ENCODE data around the gene ITPR2.

ITPR2 gene

DNA sequence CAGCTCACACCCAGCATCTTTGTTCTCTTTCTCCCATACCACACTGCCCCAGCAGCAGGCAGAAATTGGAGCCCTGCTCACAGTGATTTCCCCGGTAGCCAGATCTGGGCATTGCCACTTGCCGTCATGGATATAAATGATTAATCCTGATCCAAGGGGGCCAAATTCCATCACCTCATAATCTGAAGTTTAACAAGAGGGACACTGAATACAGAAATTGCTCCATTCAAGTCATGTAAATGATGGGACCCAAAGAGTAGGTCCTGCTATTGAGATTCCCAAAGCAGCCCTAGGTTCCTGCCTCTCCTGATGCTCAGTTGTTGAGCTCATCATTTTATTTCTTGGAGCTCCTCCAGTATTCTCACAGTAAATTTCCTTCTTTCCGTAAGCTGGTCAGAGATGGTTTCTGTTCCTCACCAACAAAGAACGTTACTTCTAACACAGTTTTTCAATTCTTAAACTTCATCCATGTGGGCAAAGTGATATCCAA, 11.7 kb downstream of the ITPR2 start:
- peak; percentile 85 for FAIRE-seq
- DNase-seq (ENCODE audit: insufficient read length, low spot score): no peak
- no peak for TF ChIP-seq POLR2A (IDR thresholded peaks at IDR 0.05; ENCODE audit: low read depth, low read length)

DNA sequence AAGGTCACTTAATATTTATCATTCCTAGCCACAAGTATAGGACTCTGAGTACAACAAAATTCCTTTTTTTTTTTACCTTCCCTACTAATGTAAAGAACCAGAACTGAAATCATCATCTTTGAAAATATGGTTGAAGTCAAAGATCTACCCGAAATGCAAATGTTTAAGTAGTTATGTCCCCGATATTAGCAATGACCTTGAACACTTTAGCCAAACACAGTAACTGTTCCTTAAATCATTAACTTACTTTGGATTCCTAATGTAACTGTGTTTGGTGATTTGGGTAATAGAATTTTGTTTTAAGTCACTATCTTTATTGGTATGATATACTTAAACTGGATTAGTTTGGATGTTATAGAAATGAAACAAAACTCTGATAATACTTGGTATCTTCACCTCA, 14.4 kb downstream of the ITPR2 start:
- peak; percentile 72 for FAIRE-seq
- no peak for TF ChIP-seq POLR2A (IDR thresholded peaks at IDR 0.05; ENCODE audit: low read depth, low read length)
- DNase-seq (ENCODE audit: insufficient read length, low spot score): no peak

DNA sequence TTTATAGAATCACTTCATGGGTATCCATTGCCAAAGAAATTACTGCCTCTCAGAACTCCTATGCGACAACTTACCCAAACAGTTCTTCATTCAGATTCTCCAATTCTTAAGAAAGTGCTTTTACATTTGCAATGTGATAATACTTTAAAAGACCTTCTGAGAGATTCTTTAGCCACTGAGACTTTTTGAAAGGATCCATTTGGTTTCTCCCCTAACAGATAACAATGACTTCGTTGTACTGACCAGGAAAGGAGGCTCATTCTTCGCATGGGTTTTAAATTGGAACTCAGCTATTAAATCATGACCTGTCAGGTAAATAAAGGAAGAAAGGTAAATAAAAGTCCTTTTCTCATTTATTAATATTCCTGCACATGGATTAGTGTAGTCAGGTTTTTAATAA, 14.8 kb downstream of the ITPR2 start:
- DNase-seq (ENCODE audit: insufficient read length, low spot score): no peak
- TF ChIP-seq POLR2A (IDR thresholded peaks at IDR 0.05; ENCODE audit: low read depth, low read length): no peak

DNA sequence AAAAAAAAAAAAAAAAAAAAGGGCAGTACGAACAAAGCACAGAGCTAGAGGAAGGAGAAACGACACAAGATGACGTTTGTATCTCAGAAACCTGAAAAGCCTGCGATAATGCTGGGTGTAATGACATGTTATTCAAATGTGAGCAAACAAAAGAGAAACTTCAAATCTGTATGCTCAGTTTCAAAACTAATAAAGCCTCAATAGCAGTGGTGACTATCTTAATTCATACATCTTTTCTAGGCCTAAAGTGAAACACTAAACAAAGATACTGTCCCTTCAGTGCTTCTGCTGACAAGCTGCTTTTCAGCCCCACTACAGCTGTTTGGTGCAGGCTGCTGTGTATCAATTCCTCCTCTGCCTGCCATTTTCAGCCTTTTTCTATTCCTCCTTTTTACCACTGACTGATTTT, 15.8 kb downstream of the ITPR2 start:
- DNase-seq (ENCODE audit: insufficient read length, low spot score) (no peak), FAIRE-seq (no peak)
- no peak for TF ChIP-seq POLR2A (IDR thresholded peaks at IDR 0.05; ENCODE audit: low read depth, low read length)

More for the DNA sequence above, 14.8 kb downstream of the ITPR2 start:
- FAIRE-seq: no peak

DNA sequence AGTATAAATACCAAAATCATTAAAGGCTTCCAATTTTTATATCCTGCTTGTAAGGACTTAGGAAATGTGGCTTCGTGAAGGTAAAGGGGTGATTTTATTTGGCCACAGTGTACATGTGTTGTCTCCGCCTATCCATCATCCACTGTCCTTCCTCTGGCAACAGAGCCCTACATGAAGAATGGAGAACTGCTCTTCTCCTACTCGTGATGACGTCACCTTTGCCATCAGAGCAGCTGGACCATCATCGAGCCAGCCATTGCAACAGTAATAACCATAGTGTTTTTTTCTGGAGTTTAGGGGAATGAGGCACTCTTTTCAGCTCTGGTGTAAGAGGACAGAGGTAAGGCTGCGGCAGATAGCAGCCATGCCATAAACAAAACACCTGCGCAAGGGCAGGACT, 19.2 kb downstream of the ITPR2 start:
- TF ChIP-seq POLR2A (IDR thresholded peaks at IDR 0.05; ENCODE audit: low read depth, low read length): no peak
- DNase-seq (ENCODE audit: insufficient read length, low spot score): no peak
- no peak for FAIRE-seq

DNA sequence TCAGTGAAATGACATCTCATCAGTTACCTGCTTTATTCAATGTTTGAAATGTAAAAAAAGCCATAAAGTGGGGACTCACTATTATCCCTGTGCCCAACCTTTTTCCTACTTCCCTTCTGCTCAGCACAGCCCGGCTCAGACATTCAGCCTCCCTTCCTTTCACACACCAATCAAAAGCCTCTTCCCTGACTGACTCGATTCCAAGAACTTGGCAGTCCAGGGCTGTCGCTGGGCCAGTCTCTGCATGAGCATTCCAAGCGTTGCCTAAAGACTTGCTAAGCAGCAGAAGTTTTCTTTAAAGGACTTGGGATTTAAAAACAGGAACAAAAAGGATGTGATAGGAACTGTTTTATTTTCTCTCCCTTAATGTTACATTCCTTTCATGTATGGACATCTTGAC, 22.7 kb downstream of the ITPR2 start:
- TF ChIP-seq POLR2A (IDR thresholded peaks at IDR 0.05; ENCODE audit: low read depth, low read length): no peak
- DNase-seq (ENCODE audit: insufficient read length, low spot score): no peak
- FAIRE-seq: peak; percentile 70

DNA sequence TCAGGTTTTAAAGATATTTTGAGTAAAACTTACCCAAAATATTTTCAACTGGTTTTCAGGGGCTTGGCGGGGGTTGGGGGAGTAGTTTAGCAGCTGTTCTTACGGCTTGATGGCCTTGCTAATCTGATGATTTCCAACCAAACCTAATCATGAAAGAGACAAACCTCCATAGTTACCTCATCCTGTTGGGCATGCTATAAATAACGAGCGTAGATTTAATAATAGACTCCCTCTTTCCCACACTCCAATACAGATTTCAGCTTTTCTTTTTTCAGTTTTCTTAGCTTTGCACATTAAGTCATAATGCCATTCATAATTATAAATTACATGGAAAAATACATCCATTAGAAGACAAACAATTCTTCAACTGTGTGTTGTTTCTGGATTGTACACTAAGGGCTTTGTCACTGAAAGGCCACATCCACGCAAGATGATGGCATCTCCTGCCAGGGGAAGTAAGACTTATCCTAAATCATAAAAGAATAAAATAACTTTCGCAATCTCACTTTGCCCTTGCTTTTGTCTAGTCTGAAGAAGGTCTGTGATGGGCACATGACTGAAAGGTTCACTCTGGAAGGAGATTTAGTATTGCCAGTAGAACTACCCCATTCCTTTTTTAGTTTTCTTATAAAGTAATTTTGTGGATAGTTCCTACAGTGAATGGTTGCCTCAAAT, 23.2 kb downstream of the ITPR2 start:
- DNase-seq (ENCODE audit: insufficient read length, low spot score) (no peak), FAIRE-seq (no peak)
- no peak for TF ChIP-seq POLR2A (IDR thresholded peaks at IDR 0.05; ENCODE audit: low read depth, low read length)

DNA sequence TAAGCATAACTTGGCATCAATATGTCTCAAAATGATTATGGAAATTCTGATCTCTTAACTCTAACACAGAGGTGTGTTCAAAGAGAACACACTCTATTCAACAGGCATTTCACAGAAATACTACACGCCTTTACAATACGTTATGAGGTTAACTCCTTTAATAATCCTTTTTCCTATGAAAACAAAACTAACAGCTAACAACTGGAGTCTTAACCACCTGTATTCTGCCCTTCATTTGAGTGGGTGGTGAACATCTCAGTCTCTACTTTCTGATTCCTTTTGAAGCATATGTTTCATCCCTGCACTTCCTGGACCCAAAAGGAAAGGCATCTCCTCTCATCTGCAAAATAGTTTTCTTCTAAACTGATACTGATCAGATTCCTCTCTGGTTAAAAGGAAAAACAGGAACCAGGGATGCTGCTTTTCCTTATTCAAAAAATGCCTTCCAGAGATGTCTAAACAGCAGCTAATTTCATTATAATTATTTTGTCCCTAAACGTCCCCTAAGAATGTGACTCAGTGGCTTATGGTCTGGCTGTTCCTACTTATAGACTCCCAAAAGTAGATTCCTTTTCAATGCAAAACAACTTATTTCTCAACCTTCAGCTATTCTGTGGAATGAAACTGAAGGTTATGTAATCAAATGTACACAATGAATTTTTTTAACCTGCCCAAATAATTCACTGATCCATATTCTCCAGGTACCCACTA, 24.1 kb downstream of the ITPR2 start:
- no peak for FAIRE-seq
- no peak for DNase-seq (ENCODE audit: insufficient read length, low spot score)
- TF ChIP-seq POLR2A (IDR thresholded peaks at IDR 0.05; ENCODE audit: low read depth, low read length): no peak

DNA sequence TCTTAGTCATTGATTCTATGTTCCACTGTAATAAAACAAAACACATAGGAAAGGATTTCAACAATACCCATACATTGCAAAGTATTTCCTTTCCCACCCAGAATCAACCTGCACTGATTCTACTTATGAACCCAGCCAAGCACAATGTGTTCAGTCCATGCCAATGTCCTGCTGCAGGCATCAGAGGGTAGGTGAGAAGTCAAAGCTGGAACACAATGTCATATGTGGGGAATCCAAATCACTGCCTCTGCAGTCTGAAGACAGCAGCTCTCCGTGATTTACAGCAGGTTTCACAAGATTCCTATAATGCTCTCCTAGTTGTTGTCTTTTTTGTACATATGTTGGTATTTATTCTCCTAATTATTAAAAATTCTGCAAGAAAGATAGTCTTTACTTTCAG, 25.7 kb downstream of the ITPR2 start:
- no peak for TF ChIP-seq POLR2A (IDR thresholded peaks at IDR 0.05; ENCODE audit: low read depth, low read length)
- no peak for FAIRE-seq
- DNase-seq (ENCODE audit: insufficient read length, low spot score): no peak

DNA sequence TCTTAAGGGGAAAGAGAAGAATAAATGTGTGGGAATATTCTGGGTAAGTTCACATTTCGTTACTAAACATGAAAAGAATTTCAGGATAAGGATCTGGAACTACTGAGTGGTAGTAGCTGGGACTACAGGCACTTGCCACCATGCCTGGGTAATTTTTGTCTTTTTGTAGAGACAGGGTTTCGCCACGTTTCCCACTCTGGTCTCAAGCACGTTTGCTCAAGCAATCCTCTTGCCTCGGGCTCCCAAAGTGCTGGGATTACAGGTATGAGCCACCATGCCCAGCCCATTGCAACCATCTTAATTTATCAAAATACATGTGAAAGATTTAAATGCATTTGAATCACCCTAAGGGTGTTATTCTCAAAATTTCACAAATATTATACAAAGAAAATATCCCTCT, 26.4 kb downstream of the ITPR2 start:
- DNase-seq (ENCODE audit: insufficient read length, low spot score): no peak
- FAIRE-seq: no peak
- TF ChIP-seq POLR2A (IDR thresholded peaks at IDR 0.05; ENCODE audit: low read depth, low read length): no peak

DNA sequence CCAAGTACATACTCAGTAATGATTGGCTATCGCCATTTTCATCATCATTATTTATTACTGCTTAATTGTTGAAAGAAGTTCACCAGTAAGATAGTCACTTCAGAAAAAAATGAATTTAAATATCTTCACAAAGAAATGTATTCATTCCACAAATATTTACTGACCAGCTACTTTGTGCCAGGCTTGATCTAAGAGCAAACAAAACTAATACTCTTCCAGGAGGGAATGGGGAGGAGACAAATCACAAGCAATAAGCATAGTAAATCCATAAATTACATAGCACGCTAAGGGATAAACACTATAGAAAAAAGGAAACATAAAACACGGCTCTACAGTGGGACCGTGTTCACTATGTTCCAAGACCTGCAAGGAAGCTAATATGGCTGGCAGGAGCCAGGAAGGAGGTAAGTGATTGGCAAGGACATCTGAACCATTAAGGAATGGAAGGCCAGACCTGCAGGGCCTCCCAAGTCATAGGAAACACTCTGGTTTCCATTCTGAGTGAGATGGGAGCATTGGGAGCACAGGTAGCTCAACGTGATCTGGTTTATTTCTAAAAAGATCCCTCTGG, 27.5 kb downstream of the ITPR2 start:
- FAIRE-seq (no peak), DNase-seq (ENCODE audit: insufficient read length, low spot score) (no peak)
- TF ChIP-seq POLR2A (IDR thresholded peaks at IDR 0.05; ENCODE audit: low read depth, low read length): no peak

DNA sequence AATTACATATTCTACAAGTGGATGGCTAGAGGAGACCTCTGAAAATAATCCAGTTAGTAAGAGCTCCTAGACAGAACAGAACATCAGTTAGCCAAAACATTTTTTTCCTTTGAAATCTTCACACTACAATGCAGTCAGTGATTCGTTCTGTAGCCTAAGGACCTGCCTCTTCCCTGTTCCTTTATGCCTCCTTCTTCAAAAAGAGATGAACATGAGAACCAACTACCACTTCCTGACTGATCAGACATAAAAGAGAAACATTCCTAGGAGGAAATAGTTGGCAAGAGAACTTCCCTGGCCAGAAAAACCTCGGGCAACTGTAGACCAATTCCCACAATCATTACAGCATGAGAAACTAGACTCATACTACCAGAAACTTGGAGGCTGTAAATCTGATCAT, 29.4 kb downstream of the ITPR2 start:
- TF ChIP-seq POLR2A (IDR thresholded peaks at IDR 0.05; ENCODE audit: low read depth, low read length): no peak
- DNase-seq (ENCODE audit: insufficient read length, low spot score): no peak
- FAIRE-seq: peak; percentile 90

DNA sequence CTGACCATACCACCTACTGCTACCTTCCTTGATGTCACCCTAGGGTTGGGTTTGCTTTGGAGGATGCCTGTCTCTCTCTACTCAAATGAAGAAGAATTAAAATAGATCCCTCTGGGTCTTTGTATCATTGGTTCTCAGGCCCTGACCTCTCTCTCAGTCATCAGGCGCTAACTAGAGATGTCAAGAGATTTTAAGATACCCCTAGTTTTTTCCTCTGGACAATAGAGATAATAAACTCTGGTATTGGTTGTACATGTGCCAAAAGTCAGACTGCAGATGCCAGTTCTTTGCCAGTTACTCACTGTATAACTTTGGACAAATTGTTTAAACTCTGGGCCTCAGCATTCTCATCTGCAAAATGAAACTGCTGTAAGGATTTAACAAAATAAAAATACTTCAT, 31.5 kb downstream of the ITPR2 start:
- no peak for FAIRE-seq
- no peak for TF ChIP-seq POLR2A (IDR thresholded peaks at IDR 0.05; ENCODE audit: low read depth, low read length)
- DNase-seq (ENCODE audit: insufficient read length, low spot score): no peak

DNA sequence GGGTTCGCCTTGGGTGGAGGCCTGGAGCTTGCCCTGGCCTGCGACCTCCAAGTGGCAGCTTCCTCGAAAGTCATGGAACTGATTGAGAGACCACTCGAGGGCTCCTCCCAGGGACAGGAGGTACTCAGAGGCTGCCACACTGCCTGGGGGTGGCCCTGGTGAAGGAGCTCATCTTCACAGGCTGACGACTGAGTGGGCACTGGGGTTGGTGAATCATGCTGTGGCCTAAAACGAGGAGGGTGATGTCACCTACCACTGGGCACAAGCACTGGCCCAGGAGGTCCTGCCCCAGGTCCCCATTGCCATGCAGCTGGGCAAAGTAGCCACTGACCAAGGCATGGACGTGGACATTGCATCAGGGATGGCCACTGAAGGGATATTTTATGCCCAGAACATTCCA, 32.1 kb downstream of the ITPR2 start:
- DNase-seq (ENCODE audit: insufficient read length, low spot score) (no peak), FAIRE-seq (no peak)
- TF ChIP-seq POLR2A (IDR thresholded peaks at IDR 0.05; ENCODE audit: low read depth, low read length): no peak

DNA sequence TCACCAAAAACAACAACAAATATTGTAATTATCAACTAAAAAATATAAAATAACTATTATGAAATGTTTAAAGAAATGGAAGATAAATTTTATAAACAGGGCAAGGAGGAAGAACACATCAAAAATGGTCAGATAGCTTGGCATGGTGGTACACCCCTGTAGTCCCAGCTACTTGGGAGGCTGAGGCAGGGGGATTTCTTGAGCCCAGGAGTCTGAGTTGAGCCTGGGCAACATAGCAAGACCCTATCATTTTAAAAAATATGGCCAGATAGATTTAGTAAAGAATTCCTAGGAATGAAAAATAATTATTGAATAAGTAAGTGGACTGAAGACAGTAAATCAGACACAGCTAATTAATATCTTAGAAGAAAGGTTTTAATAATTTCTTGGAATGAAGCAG, 32.6 kb downstream of the ITPR2 start:
- no peak for FAIRE-seq
- DNase-seq (ENCODE audit: insufficient read length, low spot score): no peak
- no peak for TF ChIP-seq POLR2A (IDR thresholded peaks at IDR 0.05; ENCODE audit: low read depth, low read length)
